ENCODE data around the gene RAP1A.

RAP1A gene

DNA sequence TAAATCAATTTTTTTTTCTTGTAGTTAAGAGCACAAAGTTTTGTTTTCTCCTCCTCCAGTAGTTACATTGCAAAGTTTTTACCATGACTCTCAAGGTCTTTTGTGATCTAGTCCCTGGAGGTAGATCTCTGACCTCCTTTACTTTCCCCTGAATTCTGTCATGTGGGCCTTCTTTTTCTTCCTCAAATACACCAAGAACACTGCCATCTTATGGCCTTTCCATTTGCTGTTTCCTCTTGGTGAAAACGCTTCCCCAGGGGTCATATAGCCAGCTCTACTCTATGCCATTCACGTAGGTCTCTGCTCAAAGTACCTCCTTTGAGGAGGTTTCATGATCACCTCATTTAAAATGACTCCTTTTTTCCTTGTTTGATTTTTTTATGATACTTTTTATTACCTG lies 138.8 kb downstream of the RAP1A start:
- TF ChIP-seq, protein P1, sequence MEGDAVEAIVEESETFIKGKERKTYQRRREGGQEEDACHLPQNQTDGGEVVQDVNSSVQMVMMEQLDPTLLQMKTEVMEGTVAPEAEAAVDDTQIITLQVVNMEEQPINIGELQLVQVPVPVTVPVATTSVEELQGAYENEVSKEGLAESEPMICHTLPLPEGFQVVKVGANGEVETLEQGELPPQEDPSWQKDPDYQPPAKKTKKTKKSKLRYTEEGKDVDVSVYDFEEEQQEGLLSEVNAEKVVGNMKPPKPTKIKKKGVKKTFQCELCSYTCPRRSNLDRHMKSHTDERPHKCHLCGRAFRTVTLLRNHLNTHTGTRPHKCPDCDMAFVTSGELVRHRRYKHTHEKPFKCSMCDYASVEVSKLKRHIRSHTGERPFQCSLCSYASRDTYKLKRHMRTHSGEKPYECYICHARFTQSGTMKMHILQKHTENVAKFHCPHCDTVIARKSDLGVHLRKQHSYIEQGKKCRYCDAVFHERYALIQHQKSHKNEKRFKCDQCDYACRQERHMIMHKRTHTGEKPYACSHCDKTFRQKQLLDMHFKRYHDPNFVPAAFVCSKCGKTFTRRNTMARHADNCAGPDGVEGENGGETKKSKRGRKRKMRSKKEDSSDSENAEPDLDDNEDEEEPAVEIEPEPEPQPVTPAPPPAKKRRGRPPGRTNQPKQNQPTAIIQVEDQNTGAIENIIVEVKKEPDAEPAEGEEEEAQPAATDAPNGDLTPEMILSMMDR (conservative IDR thresholded peaks at IDR 0.05; ENCODE audit: low read depth, low read length): no peak
- Histone ChIP-seq H3K9ac (no peak overlapping the region), H3K4me3 (IDR thresholded peaks at IDR 0.05; ENCODE audit: insufficient read depth, low read depth, low read length) (no peak overlapping the region), H3K27ac (no peak overlapping the region), H3K4me1 (ENCODE audit: low read depth, poor library complexity, severe bottlenecking) (peaks cover 17% of the 10 kb centered on the region), H3K27me3 (ENCODE audit: insufficient read depth, low read depth) (no peaks in the 10 kb centered on the region), H3K4me2 (no peak overlapping the region), H3K79me2 (ENCODE audit: insufficient read depth, low read depth) (peaks cover 19% of the 10 kb centered on the region), H2AFZ (ENCODE audit: low read depth) (no peak overlapping the region), H3K36me3 (ENCODE audit: insufficient read depth) (no peaks in the 10 kb centered on the region), H4K20me1 (ENCODE audit: insufficient read depth) (no peaks in the 10 kb centered on the region)

DNA sequence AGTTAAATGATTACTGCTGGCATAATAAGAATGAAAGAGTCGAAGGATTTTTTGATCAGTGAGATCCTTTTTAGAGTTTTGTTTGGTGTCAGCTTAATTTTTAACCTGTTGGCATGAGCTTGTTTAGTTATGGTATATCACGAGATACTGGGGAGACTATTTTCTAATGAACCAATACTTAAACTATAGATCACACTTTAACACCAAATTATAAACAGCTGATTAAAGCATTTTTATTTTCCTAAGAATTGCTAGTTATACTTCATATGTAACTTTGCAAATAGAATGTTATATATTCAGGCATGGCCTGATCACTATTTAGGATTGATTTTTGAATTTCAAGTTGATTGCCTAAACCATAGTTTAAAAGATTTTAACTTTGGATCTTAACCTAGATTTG lies 142.1 kb downstream of the RAP1A start:
- Histone ChIP-seq H3K4me2 (no peak overlapping the region), H3K36me3 (ENCODE audit: insufficient read depth) (no peaks in the 10 kb centered on the region), H3K4me1 (ENCODE audit: low read depth, poor library complexity, severe bottlenecking) (peaks cover 9% of the 10 kb centered on the region), H3K79me2 (ENCODE audit: insufficient read depth, low read depth) (peaks cover 14% of the 10 kb centered on the region), H3K27ac (no peak overlapping the region), H3K27me3 (ENCODE audit: insufficient read depth, low read depth) (no peaks in the 10 kb centered on the region), H2AFZ (ENCODE audit: low read depth) (no peak overlapping the region), H3K4me3 (IDR thresholded peaks at IDR 0.05; ENCODE audit: insufficient read depth, low read depth, low read length) (no peak overlapping the region), H3K9ac (no peak overlapping the region), H4K20me1 (ENCODE audit: insufficient read depth) (no peaks in the 10 kb centered on the region)
- TF ChIP-seq, protein P1 (conservative IDR thresholded peaks at IDR 0.05; ENCODE audit: low read depth, low read length): no peak

DNA sequence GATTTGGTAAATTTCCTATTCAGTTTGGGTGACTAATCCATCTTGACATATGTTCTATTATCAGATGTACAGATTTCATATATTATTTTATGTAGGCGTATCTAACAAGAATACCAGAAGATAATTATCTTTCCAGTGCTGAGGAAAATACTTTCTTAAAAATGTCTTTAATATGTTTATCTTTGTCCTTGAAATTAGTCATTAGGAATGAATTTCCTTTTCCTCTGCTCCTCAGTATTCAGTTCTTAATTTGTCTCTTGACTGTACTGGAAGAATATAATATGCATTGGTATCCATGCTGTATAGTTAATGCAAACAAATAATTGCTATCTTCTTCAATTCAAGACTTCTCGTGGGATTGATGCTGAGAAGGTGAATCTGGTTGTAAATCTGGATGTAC lies 142.7 kb downstream of the RAP1A start:
- Histone ChIP-seq H3K36me3 (ENCODE audit: insufficient read depth) (no peaks in the 10 kb centered on the region), H3K4me3 (IDR thresholded peaks at IDR 0.05; ENCODE audit: insufficient read depth, low read depth, low read length) (no peak overlapping the region), H3K9ac (no peak overlapping the region), H3K4me2 (no peak overlapping the region), H3K4me1 (ENCODE audit: low read depth, poor library complexity, severe bottlenecking) (peaks cover 3% of the 10 kb centered on the region), H4K20me1 (ENCODE audit: insufficient read depth) (no peaks in the 10 kb centered on the region), H3K79me2 (ENCODE audit: insufficient read depth, low read depth) (peaks cover 7% of the 10 kb centered on the region), H2AFZ (ENCODE audit: low read depth) (no peak overlapping the region), H3K27me3 (ENCODE audit: insufficient read depth, low read depth) (no peaks in the 10 kb centered on the region), H3K27ac (no peak overlapping the region)
- TF ChIP-seq, protein P1 (conservative IDR thresholded peaks at IDR 0.05; ENCODE audit: low read depth, low read length): no peak

Measured in KMS-11 (cell line).